Activated CD4-positive, alpha-beta T cell treated with anti-CD3 and anti-CD28 coated beads, Interleukin-2, amount 50 U/mL, for 4 hours (primary cell): ENCODE data around the gene VPS4B.

ENCODE experiments used
- DNase-seq, 2 experiments: peaks; one replicate each; pipeline ENCODE4 v3.0.0-alpha.2; 2020

The VPS4B gene

GRCh38 chr18:63427558-63427957, 5.3 kb upstream of the VPS4B start:
- DNase-seq = no peak

DNA sequence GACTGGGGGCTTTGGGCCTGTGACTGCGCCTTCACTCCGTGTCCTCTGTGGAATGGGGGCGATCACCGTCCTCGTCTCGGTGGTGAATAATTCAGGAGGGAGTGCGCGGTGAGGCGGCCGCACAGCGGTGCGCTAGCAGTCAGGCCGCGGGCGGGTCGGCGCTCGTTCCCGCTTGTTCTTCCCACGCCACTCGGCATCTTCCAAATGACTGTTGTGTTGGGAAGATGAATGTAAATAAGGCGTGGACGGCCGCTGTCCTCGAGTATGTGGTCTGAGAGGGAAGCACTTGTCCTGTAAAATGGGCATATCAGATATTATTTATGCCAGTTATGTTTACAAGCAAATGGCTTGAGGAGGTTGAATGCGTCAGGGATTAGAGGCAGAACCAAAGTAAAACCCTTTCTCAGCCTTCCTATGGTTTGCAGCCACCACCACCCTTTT, 608 bp upstream of the VPS4B start:
- DNase-seq = no peak

- DNase-seq = no peak
Measured at GRCh38 chr18:63421514-63421913, 762 bp downstream of the VPS4B start.

GRCh38 chr18:63412953-63413352, 9.3 kb downstream of the VPS4B start:
- no peak for DNase-seq

DNA sequence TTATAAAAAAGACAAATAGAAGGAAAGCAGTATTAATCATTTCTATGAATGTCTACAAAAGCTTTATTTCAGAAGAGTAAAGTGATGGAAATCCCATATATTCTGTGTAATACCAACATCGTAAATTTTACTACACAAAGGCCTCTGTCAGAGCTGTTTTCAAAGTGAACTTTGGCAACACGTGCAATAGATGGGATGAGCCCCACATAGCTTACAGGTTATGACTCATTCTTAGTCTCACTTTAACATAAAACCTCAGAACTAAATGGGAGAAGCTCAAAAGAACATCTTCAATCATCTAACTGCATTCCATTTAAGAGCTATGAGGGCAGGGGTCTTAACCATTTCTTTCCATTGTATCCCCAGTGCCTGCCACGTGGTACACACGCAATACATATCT, 11.5 kb downstream of the VPS4B start:
- DNase-seq = no peak

DNA sequence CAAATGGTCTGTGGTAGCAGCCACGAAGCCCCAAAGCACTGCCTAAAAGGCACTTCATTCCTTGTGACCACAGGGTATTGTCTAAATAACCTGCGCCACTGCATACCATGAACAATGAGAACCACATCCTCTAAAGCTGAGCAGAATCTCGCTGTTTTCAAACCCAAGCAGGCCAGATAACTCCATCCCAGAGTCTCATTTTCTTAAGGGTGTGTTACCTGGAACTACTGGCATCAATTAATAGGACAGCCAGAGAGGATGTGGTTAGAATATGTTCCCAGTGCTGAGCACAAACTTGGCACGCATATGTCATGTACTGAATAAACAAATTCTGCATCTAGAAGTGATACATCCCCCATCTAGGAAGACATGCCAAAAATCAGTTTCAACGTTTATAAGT, 13.0 kb downstream of the VPS4B start:
- DNase-seq = no peak

DNA sequence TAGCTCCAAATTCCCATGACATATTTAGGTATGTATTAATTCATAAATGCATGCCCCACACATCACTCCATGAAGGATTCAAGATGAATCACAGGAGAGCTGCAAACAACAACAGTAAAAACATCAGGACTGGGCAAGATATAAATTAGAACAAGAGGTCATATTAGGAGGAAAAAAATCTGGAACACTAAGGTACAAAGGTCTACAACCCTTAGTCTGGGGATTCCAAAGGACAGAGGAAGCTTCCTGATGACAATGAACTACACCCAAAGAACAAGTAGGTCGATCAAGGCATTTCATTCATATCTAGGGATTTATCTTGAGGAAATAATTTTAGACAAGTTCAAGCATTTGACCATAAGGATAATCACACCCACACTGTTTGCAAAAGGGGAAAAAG, 14.5 kb downstream of the VPS4B start:
- DNase-seq = no peak

- no peak for DNase-seq
Measured at GRCh38 chr18:63405986-63406385, 16.3 kb downstream of the VPS4B start.

DNA sequence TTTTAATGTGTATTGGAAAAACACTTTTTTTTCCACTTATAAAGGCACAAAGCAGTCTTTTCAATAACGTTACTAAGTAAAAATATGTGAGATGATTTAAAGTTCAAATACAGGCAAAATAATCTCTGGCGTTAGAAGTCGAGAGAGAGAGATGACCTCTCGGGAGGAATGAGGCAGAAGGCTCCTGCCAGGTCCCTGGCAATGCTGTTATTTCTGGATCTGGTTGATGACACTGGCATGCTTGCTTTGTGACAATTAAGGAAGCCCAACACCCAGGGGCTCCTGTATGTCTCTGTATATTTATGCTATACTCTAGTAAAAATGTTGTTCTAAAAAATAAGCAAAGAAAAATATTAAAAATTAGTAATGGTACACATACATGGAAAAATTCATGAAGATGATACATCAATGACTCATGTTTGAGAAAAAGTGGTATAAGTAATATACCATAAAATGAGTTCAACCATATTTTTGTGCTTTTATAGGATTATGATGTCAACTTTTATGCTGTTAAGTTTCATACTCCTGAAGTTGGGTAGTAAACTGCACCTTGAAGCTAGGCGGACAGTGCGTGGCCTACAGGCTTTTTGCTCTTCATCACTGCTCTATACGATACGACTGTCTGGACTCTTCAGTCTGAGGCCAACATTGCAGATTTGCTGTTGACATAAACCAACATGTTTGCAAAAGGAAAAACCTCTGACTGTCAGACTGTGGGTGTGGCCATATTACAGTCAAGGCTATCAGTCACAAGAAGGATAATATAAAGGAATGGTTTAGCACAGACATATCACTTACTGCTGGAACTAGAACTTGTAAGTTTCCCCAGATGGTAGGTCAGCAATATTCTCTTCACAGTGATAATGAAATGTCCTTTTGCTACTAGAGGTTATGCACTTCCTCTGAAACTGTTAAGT, 19.8 kb downstream of the VPS4B start:
- DNase-seq = no peak

DNA sequence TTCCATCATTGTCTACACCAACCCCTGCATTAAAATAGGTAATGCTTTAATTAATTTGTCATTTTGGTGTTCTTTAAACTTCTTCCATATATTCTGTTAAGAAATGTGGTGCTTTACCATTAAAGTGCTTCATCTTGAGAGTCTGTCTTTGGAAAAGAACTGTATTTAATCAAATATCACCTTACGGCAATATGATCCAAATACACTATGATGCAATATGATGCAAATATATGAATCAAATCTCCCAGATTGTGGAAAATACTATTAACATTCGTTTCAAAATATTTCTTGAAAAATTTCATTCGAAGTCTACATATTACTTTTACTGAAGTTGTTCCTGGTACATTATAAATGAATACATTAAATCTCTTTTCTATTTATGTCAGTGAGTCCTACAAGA, 23.0 kb downstream of the VPS4B start:
- no peak for DNase-seq

- no peak for DNase-seq
Measured at GRCh38 chr18:63397349-63397748, 24.9 kb downstream of the VPS4B start.

DNA sequence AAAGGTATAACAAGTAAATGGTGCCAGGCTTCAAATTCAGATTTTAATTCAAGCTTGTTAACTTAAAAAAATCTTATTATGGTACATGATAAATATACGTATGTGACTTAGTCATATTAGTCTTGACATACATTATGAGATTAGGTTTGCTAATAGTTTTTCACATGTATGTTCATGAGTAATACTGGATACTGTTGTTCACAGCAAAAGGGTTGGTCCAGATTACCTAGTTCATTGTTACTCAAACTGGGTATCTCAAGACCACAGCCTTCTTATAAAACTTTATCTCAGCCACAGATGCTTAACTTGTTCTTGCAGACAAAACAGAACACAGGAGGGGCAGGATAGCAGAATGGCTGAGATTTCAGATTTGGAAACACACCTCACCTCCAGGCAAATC, 26.8 kb downstream of the VPS4B start:
- no peak for DNase-seq

DNA sequence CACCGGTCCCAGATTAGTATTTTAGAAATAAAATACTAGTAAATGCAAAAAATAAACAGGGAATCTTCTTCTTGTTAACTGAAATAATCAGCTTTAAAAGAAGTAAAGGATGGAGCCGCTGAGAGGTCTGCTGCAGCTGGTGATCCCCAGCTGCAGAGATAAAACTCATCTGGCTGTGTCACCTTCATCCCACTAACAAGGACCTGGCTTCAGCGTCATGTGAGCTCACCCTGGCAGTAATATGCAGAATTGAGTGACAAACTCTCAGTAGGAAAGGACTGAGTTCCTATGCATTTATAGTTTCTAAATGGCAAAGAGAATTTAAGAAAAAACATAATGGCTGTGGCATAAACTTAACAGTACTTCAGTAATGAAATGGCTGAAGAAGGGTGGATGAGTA, 27.3 kb downstream of the VPS4B start:
- DNase-seq = no peak

DNA sequence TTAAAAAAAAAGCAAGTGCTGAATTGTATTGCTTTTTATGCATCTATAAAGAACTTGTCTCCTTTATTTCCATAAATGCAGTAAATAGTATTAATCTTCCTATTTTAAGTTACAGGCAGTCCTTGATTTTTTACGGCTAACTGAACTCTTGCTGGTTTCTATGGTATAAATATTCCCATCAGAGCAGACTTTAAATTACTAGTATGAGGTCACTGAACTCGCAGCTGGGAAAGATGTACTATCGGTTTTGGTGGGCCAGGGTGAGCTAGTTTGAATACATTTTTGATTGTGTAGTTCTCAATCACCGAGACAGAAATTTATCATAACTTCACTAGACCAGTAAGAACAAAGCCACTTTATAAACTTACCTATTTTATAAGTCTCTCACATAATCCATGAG, 34.4 kb downstream of the VPS4B start:
- DNase-seq = no peak

DNA sequence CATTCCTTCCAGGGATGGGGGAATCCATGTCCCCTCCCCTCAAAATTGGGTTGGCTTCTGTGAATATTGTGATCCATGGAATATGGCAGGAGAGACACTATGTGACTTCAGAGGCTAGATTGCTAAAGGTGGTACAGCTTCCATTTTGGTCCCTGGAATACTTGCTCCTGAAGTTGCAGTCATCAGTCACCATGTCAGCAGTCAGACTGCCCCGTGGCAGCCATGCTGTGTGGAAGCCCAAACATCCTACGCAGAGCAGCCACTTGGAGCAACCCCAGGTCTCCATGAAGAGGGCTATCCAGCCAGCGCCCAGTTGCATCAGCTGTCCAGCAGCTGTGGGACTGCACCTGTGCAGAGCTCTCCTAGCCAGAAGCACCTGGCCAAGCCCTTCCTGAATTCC, 39.4 kb downstream of the VPS4B start:
- DNase-seq = no peak

DNA sequence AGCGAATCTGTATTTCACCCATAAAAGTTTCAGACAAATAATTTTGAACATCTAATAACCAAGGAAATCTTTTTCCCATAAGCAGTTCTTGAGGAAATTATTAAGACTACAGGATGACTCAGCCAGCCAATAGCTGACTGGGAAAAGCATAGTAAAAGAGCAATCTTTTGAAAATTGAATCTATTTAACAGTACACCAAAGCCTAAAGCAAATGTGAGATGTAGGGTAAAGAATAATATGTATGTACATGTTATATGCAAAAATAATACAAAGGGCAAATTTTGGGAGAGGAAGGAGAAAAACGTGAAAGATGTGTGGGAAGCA, 42.7 kb downstream of the VPS4B start:
- no peak for DNase-seq

DNA sequence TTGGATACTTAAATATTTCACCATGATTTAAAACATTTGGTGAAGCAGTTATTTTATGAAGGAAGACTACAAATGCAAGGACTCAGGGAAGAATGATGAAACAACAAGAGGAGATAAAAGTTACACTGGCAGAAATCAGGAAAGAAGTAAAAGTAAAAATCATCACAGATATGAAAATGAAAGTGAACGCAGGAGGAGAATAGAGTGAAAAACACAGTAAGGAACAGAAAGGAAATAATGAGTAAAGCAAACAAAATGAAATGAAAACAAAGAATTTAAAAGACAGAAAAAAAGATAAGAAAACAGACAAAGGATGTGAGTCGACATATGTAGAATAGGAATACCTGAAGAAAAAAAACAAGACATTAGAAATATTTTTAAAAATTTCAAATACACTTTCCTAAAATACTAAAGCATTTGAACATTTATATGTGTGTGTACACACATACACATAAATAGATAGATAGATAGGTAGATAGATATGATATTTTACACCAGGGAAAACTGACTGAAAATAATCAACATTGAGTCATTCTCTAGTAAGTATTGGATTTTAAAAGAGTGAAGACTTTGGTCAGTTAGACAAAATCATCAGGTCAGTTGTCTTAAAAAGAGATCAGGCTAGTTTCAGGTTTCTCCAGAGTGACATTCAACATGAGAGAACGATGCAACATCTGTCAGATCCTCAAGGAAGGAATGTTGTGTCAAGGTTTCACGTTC, 43.2 kb downstream of the VPS4B start:
- no peak for DNase-seq

- no peak for DNase-seq
Measured at GRCh38 chr18:63377275-63377980, 44.8 kb downstream of the VPS4B start.

DNA sequence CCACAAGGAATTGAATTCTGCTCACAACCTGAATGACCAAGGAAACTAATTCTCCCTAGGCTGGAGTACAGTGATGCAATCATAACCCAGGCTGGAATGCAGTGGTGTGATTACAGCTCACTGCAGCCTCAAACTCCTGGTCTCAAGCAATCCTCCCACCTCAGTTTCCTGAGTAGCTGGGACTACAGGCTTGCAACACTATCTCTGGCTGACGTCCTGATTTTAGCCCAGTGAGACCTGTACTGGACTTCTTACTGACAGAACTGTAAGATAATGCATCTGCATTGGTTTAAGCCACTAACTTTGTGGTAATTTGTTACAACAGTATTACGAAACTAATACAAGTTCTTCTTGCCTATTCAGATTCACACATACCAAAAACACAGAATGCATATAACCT, 45.7 kb downstream of the VPS4B start:
- no peak for DNase-seq

- DNase-seq = no peak
Measured at GRCh38 chr18:63374540-63374939, 47.7 kb downstream of the VPS4B start.

DNA sequence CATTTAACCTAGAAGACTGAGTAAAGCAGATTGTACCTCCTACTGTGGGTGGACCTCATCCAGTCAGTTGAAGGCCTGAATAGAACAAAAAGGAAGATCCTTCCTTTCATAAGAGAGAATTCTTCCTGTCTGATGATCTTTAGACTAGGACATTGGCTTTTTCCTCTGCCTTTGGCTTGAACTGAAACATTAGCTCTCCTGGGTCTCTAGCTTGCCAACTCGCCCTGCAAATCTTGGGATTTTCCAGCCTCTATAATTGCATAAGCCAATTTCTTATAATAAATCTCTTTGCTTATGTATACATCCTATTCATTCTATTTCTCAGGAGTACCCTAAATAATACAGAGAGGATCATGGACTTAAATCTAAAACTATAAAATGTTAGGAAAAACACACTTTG, 49.1 kb downstream of the VPS4B start:
- no peak for DNase-seq

DNA sequence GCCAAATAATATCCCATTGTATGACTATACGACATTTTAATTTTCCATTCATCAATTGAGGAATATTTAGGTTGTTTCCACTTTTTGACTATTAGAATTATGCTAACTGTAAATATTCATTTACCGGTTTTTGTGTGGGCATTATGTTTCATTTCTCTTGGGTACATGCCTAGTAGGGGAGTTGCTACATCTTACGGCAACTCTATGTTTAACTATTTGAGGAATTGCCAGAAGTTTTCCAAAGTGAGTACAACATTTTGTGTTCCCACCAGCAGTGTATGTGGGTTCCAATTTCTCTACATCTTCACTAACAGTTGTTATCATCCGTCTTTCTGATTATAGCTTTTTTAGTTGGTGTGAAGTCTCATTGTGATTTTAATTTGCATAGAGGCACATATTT, 53.7 kb downstream of the VPS4B start:
- no peak for DNase-seq

DNA sequence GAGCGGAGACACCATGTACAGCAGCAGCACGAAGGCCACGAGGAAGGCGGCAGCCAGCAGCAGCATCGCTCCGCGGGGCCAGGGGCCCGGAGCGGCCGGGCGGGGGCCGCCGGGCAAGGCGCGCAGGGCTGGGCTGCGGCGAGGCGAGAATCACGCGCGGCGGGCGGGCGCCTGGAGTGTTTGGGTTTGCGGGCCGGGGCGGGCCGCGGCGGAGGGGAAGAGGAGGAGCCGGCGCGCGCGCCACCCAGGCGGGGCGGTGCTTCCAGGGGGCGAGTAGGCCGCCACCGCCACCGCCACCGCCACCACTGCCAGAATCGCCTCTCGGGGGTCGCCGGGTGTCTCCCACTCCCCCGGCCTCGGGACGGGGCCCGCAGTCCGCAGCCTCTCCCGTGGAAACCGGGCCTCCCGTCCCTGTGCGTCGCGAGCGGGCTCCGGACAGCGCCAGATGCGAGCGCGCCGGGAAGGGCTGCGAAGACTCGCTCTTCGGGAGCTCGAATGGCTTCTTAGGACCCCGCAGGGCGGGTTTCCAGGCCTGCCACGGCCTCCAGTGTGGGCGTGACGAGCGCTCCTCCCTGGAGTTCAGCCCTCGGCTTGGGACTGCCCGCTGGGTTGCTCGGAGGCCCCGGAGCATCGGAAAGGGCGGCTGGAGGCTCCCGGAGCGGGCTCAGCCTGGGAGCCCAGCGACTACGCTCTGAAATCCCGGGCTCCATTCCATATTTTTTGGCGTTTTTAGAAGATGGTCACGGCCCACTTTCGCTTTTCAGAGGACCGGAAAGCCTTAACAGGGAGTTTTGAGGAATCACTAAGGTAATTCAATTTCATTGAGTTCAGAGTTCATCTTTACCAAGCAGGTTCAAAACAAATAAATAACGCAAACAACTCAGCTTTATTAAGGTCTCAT, 55.0 kb downstream of the VPS4B start, which contains the start of gene KDSR:
Gene KDSR (minus strand): TSS at position 154 of the 901 bp plus-strand sequence. CDS start 88 bp downstream, at position 66.
- DNase-seq = peak; percentile 76 to 77
